GM10248 (cell line): Measurements from ENCODE around the gene KLHL21.

Source experiments
- CTCF ChIA-PET: fragments of 300-600 bp; sonication (Branson Sonifier 250); formaldehyde crosslinking; extraction: SDS; loops from one replicate; lab custom pipeline; 2021; ENCODE audit warnings: antibody characterized with exemption; lab: Yijun Ruan, JAX
- POLR2A ChIA-PET: fragments of 350-650 bp; sonication (Branson Sonifier 250); formaldehyde crosslinking; extraction: SDS; loops from one replicate; lab custom pipeline; 2020; ENCODE audit warnings: antibody characterized with exemption; lab: Yijun Ruan, JAX
- DNase-seq: peaks from one replicate; pipeline ENCODE4 v3.0.0; 2012; ENCODE audit errors: extremely low spot score
- CTCF ChIP-seq: IDR thresholded peaks from 2 replicates; pipeline ENCODE4 v1.5.1; 2012; ENCODE audit warnings: mild to moderate bottlenecking, low read depth; ENCODE audit errors: extremely low read depth, missing control alignments, control extremely low read depth

KLHL21 gene

GRCh38 chr1:6585081-6585722 is 17.5 kb downstream of the KLHL21 start:
- CTCF ChIA-PET: no interaction called here
- no peak for TF ChIP-seq CTCF
- POLR2A ChIA-PET: interaction anchor here (1.3 kb wide), 1 partner anchor 9 kb away, joined by 4 read pairs; no protein-coding TSS in a partner anchor
- no peak for DNase-seq

- ChIA-PET POLR2A (no interaction called here), CTCF (no interaction called here)
- DNase-seq: no peak
- no peak for TF ChIP-seq CTCF
Observed at GRCh38 chr1:6584126-6585080, 18.3 kb downstream of the KLHL21 start.

- ChIA-PET POLR2A (no interaction called here), CTCF (interaction anchor here (2.1 to 3.2 kb wide), 2 partner anchors 19 to 28 kb away, joined by 8 to 16 read pairs; partner anchors contain the start of genes KLHL21, NOL9 and TAS1R1)
- no peak for DNase-seq
- TF ChIP-seq CTCF: no peak
Observed at GRCh38 chr1:6582370-6582769, 20.3 kb downstream of the KLHL21 start.

- ChIA-PET CTCF (interaction anchor here (2.1 to 3.2 kb wide), 4 partner anchors 10 to 65 kb away, joined by 8 to 16 read pairs (median 8); partner anchors contain the start of genes KLHL21, NOL9 and TAS1R1), POLR2A (interaction anchor here (0.7 kb wide), 1 partner anchor 29 kb away, joined by 3 read pairs; no protein-coding TSS in a partner anchor)
- DNase-seq: no peak
- no peak for TF ChIP-seq CTCF
Observed at GRCh38 chr1:6581561-6582305, 20.9 kb downstream of the KLHL21 start.

GRCh38 chr1:6580593-6581409 is 21.9 kb downstream of the KLHL21 start:
- ChIA-PET POLR2A (interaction anchor here (1.2 to 1.7 kb wide), 5 partner anchors 9 to 26 kb away, joined by 3 to 10 read pairs (median 3); partner anchors contain the start of genes KLHL21 and NOL9), CTCF (interaction anchor here (0.8 to 3.7 kb wide), 7 partner anchors 9 to 66 kb away, joined by 3 to 24 read pairs (median 8); partner anchors contain the start of genes KLHL21, NOL9 and TAS1R1)
- DNase-seq: no peak
- no peak for TF ChIP-seq CTCF
